HFFc6 (cell line): ENCODE results near the gene MED1. TPM values are rescaled to one million over a fixed set of nuclear protein-coding genes. Genes with fewer than 3 reads are reported as not detected.
"Not testable (repeated sequence)": the region's sequence is repeated elsewhere in the genome, so short reads cannot be mapped to it uniquely, and the experiment has no call there.

Experiments used
- DNase-seq: peaks from one replicate; pipeline ENCODE4 v3.0.0-alpha.2; 2018
- H3K27ac Mint-ChIP-seq: 2 replicates; pipeline ENCODE4 v1.8.0; 2020; ENCODE audit warnings: mild to moderate bottlenecking, mixed read lengths
- H3K27me3 Mint-ChIP-seq: 2 replicates; pipeline ENCODE4 v1.8.0; 2021; ENCODE audit warnings: mild to moderate bottlenecking, moderate library complexity, mixed read lengths; ENCODE audit not compliant: insufficient read depth
- H3K36me3 Mint-ChIP-seq: 2 replicates; pipeline ENCODE4 v1.8.0; 2021; ENCODE audit warnings: low read depth, mixed read lengths
- H3K4me1 Mint-ChIP-seq: 2 replicates; pipeline ENCODE4 v1.8.0; 2020; ENCODE audit warnings: low read depth, mixed read lengths
- H3K4me3 Mint-ChIP-seq: 2 replicates; pipeline ENCODE4 v1.8.0; 2020; ENCODE audit warnings: mild to moderate bottlenecking, moderate library complexity, mixed read lengths
- H3K9me3 Mint-ChIP-seq: 2 replicates; pipeline ENCODE4 v1.8.0; 2020; ENCODE audit warnings: mild to moderate bottlenecking, mixed read lengths
- CTCF ChIP-seq: fragments of 200-600 bp; sonication (generic); IDR thresholded peaks from 2 replicates; pipeline ENCODE4 v1.5.0; 2021; ENCODE audit warnings: antibody characterized with exemption, mild to moderate bottlenecking
- long read RNA-seq: library from polyadenylated mRNA; unstranded; transcript quantifications from one replicate; pipeline ENCODE4 v2.0.0, GENCODE V29; 2019
- total RNA-seq, 6 experiments: library from RNA; stranded (reverse); fragmentation: NEBNext Ultra II Directional; extraction: Animal tissue kit (Norgen Biotek cat#: 25700); gene quantifications; 2 replicates in 1 of 6; 3 replicates in 5 of 6; pipeline ENCODE4 v1.2.3, GENCODE V29; 2021

MED1 gene
- 10 to 100 TPM; 35.7 to 40.8 (median 38.5) TPM for total RNA-seq
- long read RNA-seq, full-length matches to known transcripts: 4 of 19 reads
- long read RNA-seq, partial matches to known transcripts: 3 of 19 reads
- long read RNA-seq, other reads (novel, unspliced or antisense): 12 of 19 reads

- peak within 1 kb of the TSS; percentile 97 for H3K27ac Mint-ChIP-seq
These were observed at the start of gene MED1 for GRCh38 chr17:39450847-39451581. Gene MED1 (minus strand): TSS chr17:39451263. CDS start chr17:39451062, 201 bp downstream.

GRCh38 chr17:39496921-39497320, 45.9 kb upstream of the MED1 start:
- not testable (repeated sequence) for H3K27ac Mint-ChIP-seq, H3K4me3 Mint-ChIP-seq, H3K4me1 Mint-ChIP-seq, H3K9me3 Mint-ChIP-seq, DNase-seq, H3K27me3 Mint-ChIP-seq
- H3K36me3 Mint-ChIP-seq: peaks cover 24% of the 10 kb centered on the region

More at GRCh38 chr17:39450847-39451581, at the start of gene MED1:
- Mint-ChIP-seq H3K27me3 (peaks cover 7% of the 10 kb centered on the region; the same call in 1 of the 2 replicates), H3K4me3 (peak within 1 kb of the TSS; percentile 99), H3K9me3 (peaks cover 4% of the 10 kb centered on the region), H3K36me3 (peaks cover 29% of the 10 kb centered on the region), H3K4me1 (peaks cover 10% of the 10 kb centered on the region)
- DNase-seq: peak; percentile 97
- TF ChIP-seq CTCF: no peak

GRCh38 chr17:39487946-39488345, 36.9 kb upstream of the MED1 start:
- TF ChIP-seq CTCF: no peak
- no peak overlapping the region for H3K4me3 Mint-ChIP-seq
- H3K9me3 Mint-ChIP-seq: no peaks in the 10 kb centered on the region
- H3K27me3 Mint-ChIP-seq: no peaks in the 10 kb centered on the region
- peak overlapping the region; percentile 17 for H3K27ac Mint-ChIP-seq
- no peak for DNase-seq
- peaks cover 9% of the 10 kb centered on the region; the same call in 1 of the 2 replicates for H3K36me3 Mint-ChIP-seq
- H3K4me1 Mint-ChIP-seq: peaks cover 32% of the 10 kb centered on the region

- H3K27me3 Mint-ChIP-seq, H3K9me3 Mint-ChIP-seq, DNase-seq, H3K4me3 Mint-ChIP-seq, H3K36me3 Mint-ChIP-seq: not testable (repeated sequence)
- H3K27ac Mint-ChIP-seq: peak overlapping the region; percentile 96
- peaks cover 32% of the 10 kb centered on the region for H3K4me1 Mint-ChIP-seq
These were observed 36.4 kb upstream of the MED1 start for GRCh38 chr17:39487490-39487889.

- TF ChIP-seq CTCF: no peak
- Mint-ChIP-seq H3K27ac (peak overlapping the region; percentile 96), H3K4me1 (peaks cover 32% of the 10 kb centered on the region), H3K27me3 (no peaks in the 10 kb centered on the region), H3K4me3 (peak overlapping the region; percentile 20; the same call in 1 of the 2 replicates), H3K9me3 (no peaks in the 10 kb centered on the region), H3K36me3 (peaks cover 9% of the 10 kb centered on the region; the same call in 1 of the 2 replicates)
- peak; percentile 77 for DNase-seq
These were observed 35.2 kb upstream of the MED1 start for GRCh38 chr17:39486242-39486641.

GRCh38 chr17:39485555-39485954, 34.5 kb upstream of the MED1 start:
- no peak for TF ChIP-seq CTCF
- peak overlapping the region; percentile 96 for H3K27ac Mint-ChIP-seq

More at GRCh38 chr17:39485555-39485954, 34.5 kb upstream of the MED1 start:
- H3K4me1 Mint-ChIP-seq: peaks cover 32% of the 10 kb centered on the region
- H3K4me3 Mint-ChIP-seq: no peak overlapping the region
- peaks cover 8% of the 10 kb centered on the region; the same call in 1 of the 2 replicates for H3K36me3 Mint-ChIP-seq
- peak; percentile 96 for DNase-seq
- no peaks in the 10 kb centered on the region for H3K9me3 Mint-ChIP-seq
- no peaks in the 10 kb centered on the region for H3K27me3 Mint-ChIP-seq
